ENCODE data around the gene TMED3.
"Not testable (repeated sequence)": the region's sequence is repeated elsewhere in the genome, so short reads cannot be mapped to it uniquely, and the experiment has no call there.

Gene TMED3

GRCh38 chr15:79319973-79320372 is 9.1 kb downstream of the TMED3 start:
- not testable (repeated sequence) for DNase-seq

GRCh38 chr15:79321876-79322275 is 11.0 kb downstream of the TMED3 start:
- no peak for DNase-seq

DNA sequence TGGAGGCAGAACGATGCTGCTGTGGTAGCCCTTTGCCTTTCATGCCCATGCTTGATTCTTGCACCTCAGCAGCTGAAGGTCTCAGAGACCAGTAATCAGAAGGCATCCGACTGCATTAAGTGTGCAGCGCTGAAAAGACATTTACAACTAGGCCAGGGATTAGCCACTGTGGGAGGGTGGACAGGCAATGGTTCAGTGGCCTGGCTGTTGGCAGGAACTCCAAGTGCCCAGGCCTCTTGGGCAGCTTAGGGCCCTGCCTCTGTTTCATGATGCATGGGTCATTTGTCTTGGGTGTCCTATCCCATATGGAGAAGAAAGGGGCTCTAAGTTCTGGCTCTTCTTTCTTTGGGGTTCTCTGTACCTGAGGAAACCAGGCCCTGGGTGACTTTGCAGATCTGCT is 11.4 kb downstream of the TMED3 start:
- DNase-seq = no peak

- no peak for DNase-seq
Measured at GRCh38 chr15:79322945-79323344, 12.0 kb downstream of the TMED3 start.

- DNase-seq = no peak
Measured at GRCh38 chr15:79329171-79329611, 18.3 kb downstream of the TMED3 start.

DNA sequence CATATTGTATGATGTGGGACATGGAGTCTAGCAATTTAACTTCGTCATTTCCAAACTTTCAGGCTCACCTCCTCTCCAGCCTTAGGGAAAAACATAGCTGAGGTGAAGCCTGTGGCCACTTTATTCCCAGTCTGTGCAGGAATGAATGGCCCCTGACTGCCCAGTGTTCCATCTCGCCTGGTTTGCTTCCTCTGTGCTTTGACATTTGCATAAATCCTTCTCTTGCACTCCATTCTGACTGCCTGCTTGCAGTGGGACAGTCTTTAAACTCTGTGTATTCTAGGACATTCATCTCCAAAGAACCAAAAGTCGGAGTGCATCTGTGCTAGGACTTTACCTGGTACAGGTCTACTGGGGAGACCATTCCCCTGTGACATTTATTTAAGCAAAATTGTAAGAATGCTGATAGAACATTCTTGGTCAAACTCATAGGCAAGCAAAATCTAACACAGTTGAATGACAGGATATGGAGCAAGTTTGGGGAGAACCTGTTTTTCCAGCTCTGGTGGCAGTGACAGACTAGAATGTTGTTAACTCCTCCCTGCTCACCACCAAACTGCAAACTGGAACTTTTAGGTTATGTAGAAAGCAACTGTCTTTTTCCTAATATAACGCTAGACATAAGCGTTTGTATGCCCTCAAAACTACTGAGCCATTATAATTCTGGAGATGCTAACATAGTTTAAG is 22.1 kb downstream of the TMED3 start:
- no peak for DNase-seq

DNA sequence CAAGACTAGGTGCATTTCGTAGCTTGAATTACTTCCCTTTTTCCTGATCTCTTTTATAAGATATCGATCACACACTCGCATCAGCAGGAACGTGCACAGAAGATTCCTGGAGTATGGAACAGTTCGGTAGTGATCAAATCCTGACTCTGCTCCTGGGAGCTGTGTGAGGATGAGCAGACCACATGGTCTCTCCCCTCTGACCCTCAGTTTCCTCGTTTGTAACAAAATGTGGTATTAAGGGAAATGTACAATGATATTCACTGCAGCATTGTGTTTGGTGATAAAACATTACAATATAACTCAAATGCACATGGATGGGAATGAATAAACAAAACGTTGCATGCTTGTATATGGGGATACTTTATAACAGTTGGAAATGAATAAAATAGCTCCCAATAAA is 26.7 kb downstream of the TMED3 start:
- no peak for DNase-seq

DNA sequence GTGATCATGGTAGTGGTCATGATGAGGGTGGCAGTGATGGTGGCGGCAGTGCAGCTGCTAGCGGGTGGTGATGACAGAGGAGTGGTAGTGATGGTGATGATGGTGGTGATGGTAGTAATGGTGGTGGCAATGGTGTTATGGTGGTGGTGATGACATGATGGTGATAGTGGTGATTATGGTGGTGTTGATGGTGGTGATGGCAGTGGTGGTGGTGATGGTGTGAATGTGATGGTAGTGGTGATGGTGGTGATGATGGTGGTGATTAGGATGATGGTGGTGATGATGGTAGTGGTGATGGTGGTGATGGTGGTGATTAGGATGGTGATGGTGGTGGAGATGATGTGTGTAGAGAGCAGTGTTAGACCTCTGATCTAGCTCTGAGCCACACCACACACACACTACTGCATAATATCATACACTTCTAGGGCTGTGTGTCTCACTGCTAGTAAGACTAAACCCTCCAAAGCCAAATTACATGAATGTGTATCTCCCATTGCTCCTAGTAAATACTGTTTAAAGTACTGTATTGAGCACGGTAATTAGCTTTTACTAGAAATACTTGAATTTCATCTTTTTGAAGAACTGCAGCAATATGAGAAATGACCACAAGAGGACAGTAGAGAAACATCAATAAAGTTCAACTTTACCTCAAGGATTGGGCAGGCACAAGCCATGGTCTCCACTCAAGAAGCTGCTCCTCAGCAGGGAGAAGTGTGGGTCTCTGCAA is 28.8 kb downstream of the TMED3 start:
- peak; percentile 8 to 27 for DNase-seq

GRCh38 chr15:79340315-79340602 is 29.3 kb downstream of the TMED3 start:
- no peak for DNase-seq

GRCh38 chr15:79341396-79341795 is 30.5 kb downstream of the TMED3 start:
- no peak for DNase-seq

- no peak for DNase-seq
Measured at GRCh38 chr15:79349525-79349924, 38.6 kb downstream of the TMED3 start.

DNA sequence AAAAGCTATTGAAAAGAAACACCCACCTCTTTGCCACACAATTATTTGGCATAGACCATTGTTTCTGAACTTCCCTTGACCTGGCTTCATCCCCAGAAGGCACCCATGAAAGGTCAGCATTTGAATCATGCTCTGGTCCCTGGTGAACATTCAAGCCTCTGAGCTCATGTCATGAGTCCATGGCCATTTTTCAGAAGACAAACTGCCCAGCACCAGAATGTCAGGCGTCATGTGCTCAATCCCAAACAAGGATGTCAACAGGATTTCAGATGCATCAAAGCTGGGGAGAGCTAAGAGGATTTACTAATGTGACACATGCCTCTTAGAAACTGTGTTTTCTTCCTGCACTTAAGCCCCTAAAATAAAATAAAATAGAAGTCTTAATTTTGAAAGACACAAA is 41.3 kb downstream of the TMED3 start:
- no peak for DNase-seq

DNA sequence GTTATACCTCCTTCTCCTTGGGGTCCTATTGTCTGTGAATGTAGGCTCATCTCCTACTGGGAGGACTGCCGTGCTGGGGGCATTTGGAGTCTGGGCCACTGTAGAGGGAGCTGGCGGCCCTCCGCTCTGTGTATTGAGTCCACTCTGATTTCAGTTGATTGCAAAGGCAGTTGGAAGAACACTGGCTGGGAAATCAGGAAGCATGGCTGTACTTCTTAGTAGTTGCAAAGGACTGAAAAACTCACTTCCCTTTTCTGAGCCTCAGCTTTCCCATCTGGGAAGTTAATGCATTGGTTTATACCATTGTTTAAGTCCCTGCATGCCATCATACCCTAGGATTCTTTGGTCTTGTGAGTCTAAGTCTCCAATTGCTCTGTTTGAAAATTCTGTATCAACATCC is 46.7 kb downstream of the TMED3 start:
- DNase-seq = no peak

DNA sequence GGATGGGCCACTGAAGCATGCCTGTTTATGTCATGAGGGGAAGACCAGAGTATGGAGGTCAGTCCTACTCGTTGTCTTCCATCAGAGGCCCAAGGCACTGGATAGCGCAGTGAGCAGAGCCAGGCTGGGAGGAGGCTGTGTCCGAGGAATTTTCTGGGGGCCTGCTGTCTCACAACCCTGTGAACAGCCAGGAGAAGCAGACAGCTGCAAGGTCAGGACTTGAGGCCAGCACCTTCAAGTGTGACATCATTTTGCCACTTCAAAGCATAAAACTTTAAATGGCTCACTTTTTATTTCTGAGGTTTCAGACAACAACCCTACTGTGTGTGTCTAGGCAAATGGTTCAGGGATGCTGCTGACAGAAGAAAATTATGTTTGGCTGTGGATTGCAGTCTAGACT is 47.2 kb downstream of the TMED3 start:
- DNase-seq = no peak

DNA sequence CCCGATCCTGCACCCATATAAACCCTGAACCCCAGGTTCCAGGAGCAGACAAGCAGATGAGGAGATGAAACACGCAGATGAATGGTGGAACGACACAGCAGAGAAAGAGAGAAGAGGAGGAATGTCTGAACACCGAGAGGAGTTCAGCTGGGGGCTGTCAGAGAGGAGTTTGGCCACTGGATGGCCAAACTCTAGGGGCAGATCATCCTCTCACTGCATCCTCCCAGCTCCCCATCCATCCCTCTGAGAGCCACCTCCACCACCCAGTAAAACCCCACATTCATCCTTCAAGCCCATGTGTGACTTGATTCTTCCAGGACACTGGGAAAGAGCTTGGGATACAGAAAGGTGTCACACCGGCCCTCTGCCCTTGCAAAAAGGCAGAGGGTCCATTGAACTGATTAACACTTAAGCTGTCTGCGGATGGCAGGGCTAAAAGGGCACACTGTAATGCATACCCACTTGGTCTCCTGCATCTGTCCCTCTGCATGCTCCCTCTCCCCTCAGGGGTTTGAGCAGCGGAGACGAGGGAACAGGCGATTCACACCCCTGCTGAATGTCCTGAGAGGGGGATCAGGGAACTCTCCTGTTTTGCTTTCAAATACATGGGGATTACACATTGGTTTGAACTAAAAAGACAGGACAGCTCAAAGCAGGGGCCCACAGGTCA is 53.8 kb downstream of the TMED3 start:
- no peak for DNase-seq

DNA sequence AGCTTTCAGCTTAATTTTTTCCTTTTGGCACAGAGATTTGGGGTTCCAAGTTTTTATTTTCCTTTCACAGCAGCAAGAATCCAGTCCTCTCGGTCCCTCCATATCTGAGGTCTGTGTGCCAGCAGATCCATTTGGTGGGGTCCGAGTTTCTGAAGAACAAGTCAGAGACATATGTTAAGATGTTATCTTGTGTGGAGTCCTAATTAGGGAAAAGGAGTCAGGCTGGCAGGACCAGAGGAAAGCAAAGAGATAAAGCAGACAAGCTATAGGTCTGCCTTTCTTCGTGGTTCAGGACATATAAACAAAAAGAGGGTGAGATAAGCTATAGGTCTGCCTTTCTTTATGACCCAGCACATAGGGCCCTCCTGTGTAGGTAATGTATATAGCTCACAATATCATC is 54.9 kb downstream of the TMED3 start:
- DNase-seq = no peak

DNA sequence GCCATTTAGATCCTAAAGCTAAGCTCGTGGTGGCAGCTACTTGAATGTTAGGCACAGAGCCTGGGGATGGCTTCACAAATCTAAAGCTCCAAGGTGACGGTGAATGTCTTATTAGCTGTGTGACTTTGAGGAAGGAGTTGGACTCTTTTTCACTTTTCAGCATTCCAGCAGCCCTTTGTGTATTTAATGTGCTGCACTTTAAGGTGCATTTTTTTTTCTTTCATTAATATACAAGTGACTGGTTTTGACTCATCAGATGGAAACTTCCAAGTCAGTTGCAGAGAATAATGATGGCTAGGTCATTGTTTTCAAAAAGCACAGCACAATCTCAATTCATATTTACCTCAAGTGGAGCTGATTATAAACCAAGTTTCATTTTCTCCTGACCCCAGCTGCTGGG is 55.8 kb downstream of the TMED3 start:
- DNase-seq = no peak

DNA sequence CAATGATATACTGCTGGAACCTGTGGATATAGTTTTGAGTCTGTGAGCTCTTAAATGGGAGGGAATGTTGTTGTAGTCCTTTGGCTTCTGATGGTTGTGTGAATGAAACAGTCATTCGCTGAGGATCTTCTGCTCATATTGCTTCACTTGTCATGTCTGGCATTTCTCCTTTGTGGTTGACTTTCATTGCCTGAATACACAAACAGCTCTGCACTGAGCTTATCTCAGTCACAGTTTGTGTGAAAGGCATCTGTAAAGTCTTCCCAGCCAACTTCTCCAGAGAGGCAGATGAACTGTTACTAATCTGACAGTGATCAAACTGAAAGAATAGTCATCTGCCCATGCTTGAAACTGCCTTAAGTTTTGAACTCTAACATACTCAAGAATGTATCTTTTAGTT is 59.8 kb downstream of the TMED3 start:
- DNase-seq = no peak

DNA sequence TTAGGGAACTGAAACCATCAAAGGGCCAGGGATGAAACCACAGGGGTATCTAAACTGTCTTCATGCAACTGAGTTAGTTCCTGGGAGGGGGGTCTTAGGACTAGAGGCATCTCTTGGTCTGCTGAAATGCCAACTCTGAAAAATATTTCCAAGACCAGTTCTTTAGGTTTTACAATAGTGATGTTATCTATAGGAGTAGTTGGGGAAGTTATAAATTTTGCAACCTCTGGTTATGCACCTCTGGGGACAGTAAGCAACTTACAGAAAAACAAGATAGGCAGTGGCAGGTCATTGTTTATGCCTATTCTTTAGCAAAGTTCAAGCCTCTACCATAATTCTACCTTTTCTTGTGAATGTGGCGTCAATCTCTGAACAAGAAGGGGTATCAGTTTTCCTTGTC is 60.7 kb downstream of the TMED3 start:
- no peak for DNase-seq

- no peak for DNase-seq
Measured at GRCh38 chr15:79372428-79372827, 61.5 kb downstream of the TMED3 start.

Data from SHP77 (cell line).